H9 (cell line): ENCODE measurements around the gene WDHD1. TPM values are rescaled to one million over a fixed set of nuclear protein-coding genes. Genes with fewer than 3 reads are reported as not detected.

Experiments used
- DNase-seq: peaks from one replicate; pipeline ENCODE4 v3.0.0-alpha.2; 2017
- H2AFZ ChIP-seq: one replicate; pipeline ENCODE4 v1.6.1; 2013; ENCODE audit warnings: mild to moderate bottlenecking, low read length, control low read depth, moderate library complexity
- H2AK5ac ChIP-seq: 2 replicates; pipeline ENCODE4 v1.6.1; 2013; ENCODE audit warnings: low read length, control low read depth, mixed read lengths; ENCODE audit not compliant: insufficient read length
- H2BK120ac ChIP-seq: one replicate; pipeline ENCODE4 v1.6.1; 2013; ENCODE audit warnings: low read depth, mild to moderate bottlenecking, low read length, control low read depth, inconsistent platforms; ENCODE audit not compliant: poor library complexity, severe bottlenecking
- H2BK12ac ChIP-seq: 2 replicates; pipeline ENCODE4 v1.6.1; 2013; ENCODE audit warnings: low read length, control low read depth, mixed read lengths, low read depth; ENCODE audit not compliant: insufficient read length
- H2BK15ac ChIP-seq: 2 replicates; pipeline ENCODE4 v1.6.1; 2013; ENCODE audit warnings: low read depth, low read length, control low read depth
- H2BK20ac ChIP-seq: one replicate; pipeline ENCODE4 v1.6.1; 2013; ENCODE audit warnings: low read depth, mild to moderate bottlenecking, low read length, control low read depth, inconsistent platforms; ENCODE audit not compliant: poor library complexity, severe bottlenecking
- H2BK5ac ChIP-seq: 2 replicates; pipeline ENCODE4 v1.6.1; 2013; ENCODE audit warnings: low read length, control low read depth, mixed read lengths; ENCODE audit not compliant: insufficient read length
- H3K14ac ChIP-seq: 2 replicates; pipeline ENCODE4 v1.6.1; 2013; ENCODE audit warnings: low read length, control low read depth; ENCODE audit not compliant: insufficient read depth
- H3K18ac ChIP-seq: 2 replicates; pipeline ENCODE4 v1.6.1; 2013; ENCODE audit warnings: low read depth, mild to moderate bottlenecking, mixed read lengths, low read length, control low read depth; ENCODE audit not compliant: insufficient read length
- H3K23ac ChIP-seq: 2 replicates; pipeline ENCODE4 v1.6.1; 2013; ENCODE audit warnings: low read length, control low read depth, mixed read lengths, low read depth; ENCODE audit not compliant: insufficient read length
- H3K23me2 ChIP-seq: 2 replicates; pipeline ENCODE4 v1.6.1; 2013; ENCODE audit warnings: low read depth, mild to moderate bottlenecking, mixed read lengths, low read length, control low read depth; ENCODE audit not compliant: insufficient read length, poor library complexity, severe bottlenecking
- H3K27ac ChIP-seq: 2 replicates; pipeline ENCODE4 v1.5.1; 2013; ENCODE audit warnings: low read length, control low read depth, mixed read lengths, low read depth; ENCODE audit not compliant: insufficient read length
- H3K27me3 ChIP-seq: 2 replicates; pipeline ENCODE4 v1.6.1; 2013; ENCODE audit warnings: low read length, control low read depth, inconsistent platforms; ENCODE audit not compliant: insufficient read depth
- H3K4ac ChIP-seq: 2 replicates; pipeline ENCODE4 v1.6.1; 2013; ENCODE audit warnings: low read depth, mild to moderate bottlenecking, control low read depth, inconsistent platforms, low read length, moderate library complexity
- H3K4me1 ChIP-seq: 2 replicates; pipeline ENCODE4 v1.6.1; 2013; ENCODE audit warnings: low read length, control low read depth, inconsistent platforms; ENCODE audit not compliant: insufficient read depth
- H3K4me2 ChIP-seq: 2 replicates; pipeline ENCODE4 v1.6.1; 2013; ENCODE audit warnings: low read length, control low read depth, mixed read lengths; ENCODE audit not compliant: insufficient read length, insufficient read depth
- H3K56ac ChIP-seq: 2 replicates; pipeline ENCODE4 v1.6.1; 2013; ENCODE audit warnings: low read depth, mild to moderate bottlenecking, mixed read lengths, low read length, control low read depth; ENCODE audit not compliant: insufficient read length
- H3K79me1 ChIP-seq: 2 replicates; pipeline ENCODE4 v1.6.1; 2013; ENCODE audit warnings: low read depth, mild to moderate bottlenecking, moderate library complexity, low read length, control low read depth, inconsistent platforms; ENCODE audit not compliant: insufficient read depth, poor library complexity, severe bottlenecking
- H3K79me2 ChIP-seq: 2 replicates; pipeline ENCODE4 v1.6.1; 2013; ENCODE audit warnings: low read length, control low read depth, inconsistent platforms; ENCODE audit not compliant: insufficient read depth
- H3K9ac ChIP-seq: 2 replicates; pipeline ENCODE4 v1.6.1; 2013; ENCODE audit warnings: low read length, control low read depth, mixed read lengths; ENCODE audit not compliant: insufficient read length; ENCODE audit errors: extremely low read depth
- H3K9me3 ChIP-seq: one replicate; pipeline ENCODE4 v1.6.1; 2013; ENCODE audit warnings: low read depth, low read length, inconsistent platforms; ENCODE audit not compliant: control insufficient read depth
- H3T11ph ChIP-seq: one replicate; pipeline ENCODE4 v1.6.1; 2013; ENCODE audit warnings: mild to moderate bottlenecking, low read length, control low read depth, inconsistent platforms
- H4K20me1 ChIP-seq: one replicate; pipeline ENCODE4 v1.6.1; 2013; ENCODE audit not compliant: control insufficient read depth, insufficient read length, insufficient read depth
- H4K5ac ChIP-seq: 2 replicates; pipeline ENCODE4 v1.6.1; 2013; ENCODE audit warnings: low read depth, mild to moderate bottlenecking, mixed read lengths, low read length, control low read depth; ENCODE audit not compliant: insufficient read length
- H4K8ac ChIP-seq: replicated peaks from 2 replicates; pipeline ENCODE4 v1.6.1; 2013; ENCODE audit warnings: low read length, control low read depth, mixed read lengths, low read depth; ENCODE audit not compliant: insufficient read length
- H4K91ac ChIP-seq: 2 replicates; pipeline ENCODE4 v1.6.1; 2013; ENCODE audit warnings: low read depth, mild to moderate bottlenecking, moderate library complexity, mixed read lengths, low read length, control low read depth; ENCODE audit not compliant: insufficient read length
- H3K27ac Mint-ChIP-seq, 3 experiments: 2 replicates in 2 of 3; 3 replicates in 1 of 3; pipeline ENCODE4 v1.8.0; 2020 to 2021; ENCODE audit warnings: mixed read lengths in 3 of 3, mild to moderate bottlenecking in 1 of 3, moderate library complexity in 1 of 3
- H3K27me3 Mint-ChIP-seq: 2 replicates; pipeline ENCODE4 v1.8.0; 2021; ENCODE audit warnings: low read depth, mild to moderate bottlenecking, moderate library complexity, mixed read lengths
- H3K36me3 Mint-ChIP-seq, 3 experiments: 2 replicates in 2 of 3; 3 replicates in 1 of 3; pipeline ENCODE4 v1.8.0; 2020 to 2021; ENCODE audit warnings: low read depth in 3 of 3, mixed read lengths in 3 of 3; ENCODE audit not compliant: insufficient read depth in 1 of 3
- H3K4me1 Mint-ChIP-seq, 2 experiments: 2 replicates each; pipeline ENCODE4 v1.8.0; 2020; ENCODE audit warnings: mixed read lengths in 2 of 2
- H3K4me3 Mint-ChIP-seq, 2 experiments: 2 replicates in 1 of 2; 3 replicates in 1 of 2; pipeline ENCODE4 v1.8.0; 2020 to 2021; ENCODE audit warnings: mild to moderate bottlenecking in 2 of 2, mixed read lengths in 2 of 2, moderate library complexity in 1 of 2
- H3K9me3 Mint-ChIP-seq, 2 experiments: 2 replicates in 1 of 2; 3 replicates in 1 of 2; pipeline ENCODE4 v1.8.0; 2020; ENCODE audit warnings: mild to moderate bottlenecking in 2 of 2, mixed read lengths in 2 of 2, moderate library complexity in 1 of 2
- WGBS: extraction: QIAGEN DNeasy Blood & Tissue Kit; methylation state at CpG from one replicate; pipeline ENCODE4 v1.1.7; 2013; ENCODE audit warnings: missing lambda C conversion rate, low lambda C conversion rate, mixed read lengths; ENCODE audit not compliant: insufficient read length; ENCODE audit errors: extremely low coverage; 5-methylcytosine and 5-hydroxymethylcytosine counted together
- total RNA-seq: library from RNA; stranded (reverse); gene quantifications from 2 replicates; pipeline ENCODE4 v1.2.1, GENCODE V29; 2021
- TF ChIP-seq, protein P1 (sequence below): fragments of 200-600 bp; sonication (generic); conservative IDR thresholded peaks from 3 replicates; pipeline ENCODE4 v1.8.0; 2021; ENCODE audit warnings: antibody characterized with exemption, mild to moderate bottlenecking

Gene WDHD1
- total RNA-seq, 1 experiment from 2014 or later: 93.7 TPM

DNA sequence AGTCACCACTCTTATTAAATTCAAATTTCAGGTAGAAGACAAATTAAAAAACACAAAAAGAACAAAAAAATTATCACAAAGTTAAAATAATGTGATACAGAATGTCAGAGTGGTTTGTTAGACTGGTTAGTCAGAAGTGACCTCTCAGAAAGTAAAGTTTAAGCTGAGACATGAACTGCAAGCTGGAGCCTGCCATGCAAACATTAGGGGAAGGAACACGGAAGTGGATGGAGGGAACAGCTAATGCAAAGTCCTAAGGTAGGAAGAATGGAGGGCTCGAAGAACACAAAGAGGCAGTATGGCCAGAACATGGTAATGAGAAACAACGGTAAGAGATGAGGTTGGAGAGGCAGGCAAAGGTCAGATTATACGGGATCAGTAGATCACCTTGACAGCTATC is 41.7 kb downstream of the WDHD1 start:
- peaks cover 48 to 79% (median 78%) of the 10 kb centered on the region in 3 experiments; a peak in 6 of 7 replicates for H3K36me3 Mint-ChIP-seq
- no CpG with 5 or more reads among the region's 4 CpGs for WGBS
- Histone ChIP-seq H4K20me1 (no peaks in the 10 kb centered on the region), H3K9me3 (no peaks in the 10 kb centered on the region), H3K27me3 (no peaks in the 10 kb centered on the region), H2AK5ac (no peak overlapping the region), H2BK5ac (no peak overlapping the region), H3K4me2 (no peak overlapping the region), H4K91ac (no peak overlapping the region), H3K14ac (no peak overlapping the region), H3K9ac (no peak overlapping the region), H4K8ac (no peak overlapping the region), H2BK15ac (no peak overlapping the region), H3K79me2 (0 out of 2 replicates have a peak, but pooled peaks cover 1% of the 10 kb centered on the region), H3K23ac (no peak overlapping the region), H3K18ac (no peak overlapping the region), H4K5ac (no peak overlapping the region), H2AFZ (no peak overlapping the region), H3K79me1 (no peaks in the 10 kb centered on the region), H3K4ac (no peak overlapping the region), H2BK12ac (no peak overlapping the region), H3K27ac (no peak overlapping the region), H2BK120ac (no peak overlapping the region), H2BK20ac (no peak overlapping the region), H3K56ac (no peak overlapping the region), H3K23me2 (no peaks in the 10 kb centered on the region), H3K4me1 (no peaks in the 10 kb centered on the region), H3T11ph (no peak overlapping the region)
- H3K9me3 Mint-ChIP-seq: no peaks in the 10 kb centered on the region
- no peak overlapping the region; a peak in 1 of 7 replicates for H3K27ac Mint-ChIP-seq
- TF ChIP-seq, protein P1, sequence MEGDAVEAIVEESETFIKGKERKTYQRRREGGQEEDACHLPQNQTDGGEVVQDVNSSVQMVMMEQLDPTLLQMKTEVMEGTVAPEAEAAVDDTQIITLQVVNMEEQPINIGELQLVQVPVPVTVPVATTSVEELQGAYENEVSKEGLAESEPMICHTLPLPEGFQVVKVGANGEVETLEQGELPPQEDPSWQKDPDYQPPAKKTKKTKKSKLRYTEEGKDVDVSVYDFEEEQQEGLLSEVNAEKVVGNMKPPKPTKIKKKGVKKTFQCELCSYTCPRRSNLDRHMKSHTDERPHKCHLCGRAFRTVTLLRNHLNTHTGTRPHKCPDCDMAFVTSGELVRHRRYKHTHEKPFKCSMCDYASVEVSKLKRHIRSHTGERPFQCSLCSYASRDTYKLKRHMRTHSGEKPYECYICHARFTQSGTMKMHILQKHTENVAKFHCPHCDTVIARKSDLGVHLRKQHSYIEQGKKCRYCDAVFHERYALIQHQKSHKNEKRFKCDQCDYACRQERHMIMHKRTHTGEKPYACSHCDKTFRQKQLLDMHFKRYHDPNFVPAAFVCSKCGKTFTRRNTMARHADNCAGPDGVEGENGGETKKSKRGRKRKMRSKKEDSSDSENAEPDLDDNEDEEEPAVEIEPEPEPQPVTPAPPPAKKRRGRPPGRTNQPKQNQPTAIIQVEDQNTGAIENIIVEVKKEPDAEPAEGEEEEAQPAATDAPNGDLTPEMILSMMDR: no peak
- no peaks in the 10 kb centered on the region; the same call in 1 of the 2 replicates for H3K27me3 Mint-ChIP-seq
- no peak for DNase-seq
- H3K4me1 Mint-ChIP-seq: no peaks in the 10 kb centered on the region
- H3K4me3 Mint-ChIP-seq: no peak overlapping the region
